ENCODE results near the gene GPT2.
"Not testable (repeated sequence)": the region's sequence is repeated elsewhere in the genome, so short reads cannot be mapped to it uniquely, and the experiment has no call there.

GPT2 gene

DNA sequence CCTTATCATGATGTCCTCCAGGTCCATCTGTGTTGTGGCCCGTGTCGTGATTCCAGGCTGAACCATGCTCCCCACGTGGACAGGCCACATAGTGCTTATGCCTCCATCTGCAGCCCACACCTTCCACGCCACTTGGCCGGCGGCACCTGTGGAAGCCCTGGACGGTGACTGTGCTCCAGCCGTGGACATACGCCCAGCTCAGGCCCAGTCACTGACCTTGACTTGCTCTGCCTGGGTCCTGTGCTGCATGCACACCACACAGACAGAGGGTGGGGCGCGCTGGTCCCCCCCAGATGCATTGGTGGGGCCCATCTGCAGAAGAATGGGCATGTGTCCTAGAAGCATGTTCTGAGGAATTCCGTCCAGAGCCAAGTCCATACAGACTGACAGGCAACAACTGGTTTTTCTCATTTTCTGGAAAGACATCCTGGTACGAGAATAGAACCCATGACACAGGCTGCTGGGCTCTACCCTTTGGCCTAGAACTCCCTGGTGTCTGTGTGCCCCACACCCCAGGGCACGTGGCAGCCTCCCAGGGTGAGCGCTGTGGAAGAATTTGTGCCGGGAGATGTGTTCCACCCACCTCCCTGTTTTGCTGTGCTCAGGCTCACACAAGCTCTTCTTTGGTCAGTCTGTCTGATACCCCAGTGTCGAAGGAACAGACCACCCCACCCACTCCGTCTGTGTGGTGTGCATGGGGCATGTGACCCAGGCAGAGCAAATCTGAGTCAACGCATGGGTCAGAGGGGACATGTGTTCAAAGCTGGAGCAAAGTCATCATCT is 39.5 kb downstream of the GPT2 start:
- no peak for DNase-seq

DNA sequence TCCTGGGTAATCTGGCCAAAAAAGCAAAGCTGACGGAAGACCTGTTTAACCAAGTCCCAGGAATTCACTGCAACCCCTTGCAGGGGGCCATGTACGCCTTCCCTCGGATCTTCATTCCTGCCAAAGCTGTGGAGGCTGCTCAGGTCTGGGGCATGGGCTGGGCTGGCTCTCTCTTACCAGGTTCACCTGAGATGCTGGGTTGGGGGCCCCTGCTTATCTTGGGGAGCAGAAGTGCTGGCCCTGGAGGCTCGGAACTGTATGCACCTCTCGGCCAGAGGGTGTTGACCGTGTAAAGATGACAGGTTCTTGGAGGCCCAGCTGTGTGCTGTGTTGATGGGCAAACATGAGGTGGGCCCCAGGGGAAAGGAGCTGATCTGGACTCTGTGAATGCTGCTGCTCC is 40.2 kb downstream of the GPT2 start:
- DNase-seq: no peak

GRCh38 chr16:46926470-46927225 is 42.5 kb downstream of the GPT2 start:
- DNase-seq: no peak

DNA sequence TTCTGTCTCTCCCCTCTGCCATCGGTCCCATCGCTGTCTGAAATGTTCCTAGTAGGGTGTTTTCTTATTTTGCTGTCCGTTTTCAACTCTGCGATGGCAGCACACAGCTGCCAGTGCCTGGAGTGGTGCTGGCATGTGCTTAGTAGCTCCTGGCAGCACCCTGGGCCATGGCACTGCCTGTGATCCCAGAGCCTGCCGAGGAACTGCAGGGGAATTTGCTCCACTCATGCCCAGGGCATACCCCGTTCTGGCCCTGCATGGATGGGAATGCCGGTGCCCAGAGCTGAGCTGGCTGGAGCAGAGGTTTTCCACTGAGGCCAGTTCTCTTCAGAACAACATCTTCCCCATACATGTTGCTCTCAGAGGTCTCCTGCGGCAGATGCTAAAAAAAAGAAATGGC is 43.1 kb downstream of the GPT2 start:
- DNase-seq: no peak

DNA sequence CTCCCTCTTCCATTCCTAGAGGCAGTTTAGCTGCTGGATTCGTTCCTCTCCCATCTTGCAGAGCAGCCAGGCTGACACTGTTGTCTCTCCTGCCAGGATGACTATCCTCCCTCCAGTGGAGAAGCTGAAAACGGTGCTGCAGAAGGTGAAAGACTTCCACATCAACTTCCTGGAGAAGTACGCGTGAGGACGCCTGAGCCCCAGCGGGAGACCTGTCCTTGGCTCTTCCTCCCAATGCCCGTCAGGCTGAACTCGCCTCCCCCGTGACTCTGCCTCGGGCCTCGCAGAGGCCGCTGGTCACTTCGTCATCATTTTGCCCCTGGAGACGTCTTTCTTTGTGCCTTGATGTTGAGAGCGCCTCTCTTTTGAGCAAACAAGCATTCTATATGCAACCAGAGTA is 44.6 kb downstream of the GPT2 start:
- no peak for DNase-seq

DNA sequence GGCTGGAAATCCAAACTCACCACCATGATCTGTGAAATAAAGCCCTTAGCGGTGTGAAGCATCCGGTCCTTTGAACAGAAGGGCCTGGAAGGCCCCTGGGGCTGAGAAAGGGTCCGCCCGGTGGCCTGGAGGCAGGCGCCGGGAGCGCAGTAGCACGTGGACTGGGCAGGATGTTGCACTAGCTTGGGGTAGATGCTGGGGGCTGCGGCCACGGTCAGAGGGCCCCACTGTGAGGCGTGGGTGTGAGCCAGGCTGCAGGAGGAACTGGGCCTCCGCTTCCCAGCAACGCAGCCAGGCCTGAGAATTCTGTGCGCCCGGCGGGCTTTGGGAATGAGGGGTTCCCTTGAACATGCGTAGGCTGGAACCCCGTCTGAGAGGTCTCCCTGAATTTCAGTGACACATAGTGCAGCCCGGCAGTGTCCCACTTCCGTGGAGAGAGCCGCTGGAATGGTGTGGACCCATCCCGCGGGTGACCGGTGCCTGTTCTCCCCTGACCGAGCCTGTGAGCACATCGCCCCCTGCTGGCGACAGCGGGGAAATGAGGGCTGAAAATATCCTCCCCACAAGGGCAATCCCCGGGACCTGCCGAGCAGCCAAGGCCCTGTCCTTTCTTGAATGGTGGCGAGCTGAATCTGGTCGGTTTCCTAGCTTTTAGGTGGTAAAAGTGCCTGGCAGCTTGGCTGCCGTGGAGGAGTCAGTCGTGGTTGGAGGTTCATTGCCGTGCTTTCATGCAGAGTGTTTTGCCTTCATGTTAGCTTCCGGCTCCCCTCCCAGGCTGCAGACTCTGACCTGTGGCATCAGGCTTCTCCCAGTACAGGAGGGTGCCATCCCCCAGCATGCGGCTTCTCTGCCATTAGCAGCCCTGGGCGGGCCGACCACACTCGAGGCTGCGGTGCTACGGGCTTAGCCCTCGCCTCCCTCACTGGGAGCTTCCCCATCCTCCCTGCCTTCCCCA is 45.5 kb downstream of the GPT2 start:
- peak; percentile 80 for DNase-seq

GRCh38 chr16:46930861-46931260 is 46.7 kb downstream of the GPT2 start:
- no peak for DNase-seq

DNA sequence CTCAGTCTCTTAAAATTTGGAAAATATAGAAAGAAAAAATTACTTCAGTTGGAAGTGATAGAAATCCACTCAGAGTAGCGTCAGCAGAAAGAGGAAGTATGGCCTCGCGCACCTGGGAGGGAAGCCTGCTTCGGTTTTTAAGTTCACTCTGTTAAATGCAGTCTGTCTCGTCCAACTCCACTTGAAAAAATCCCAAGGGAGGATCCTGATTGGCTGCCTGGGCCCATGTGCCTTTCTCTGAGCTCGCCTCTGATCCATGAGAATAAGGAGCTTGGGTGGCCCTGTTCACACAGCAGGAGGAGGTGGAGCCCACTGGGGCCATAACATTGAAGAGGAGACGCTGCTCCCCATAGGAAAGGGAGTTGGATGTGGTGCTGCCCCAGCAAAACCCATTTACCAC is 48.6 kb downstream of the GPT2 start:
- no peak for DNase-seq

DNA sequence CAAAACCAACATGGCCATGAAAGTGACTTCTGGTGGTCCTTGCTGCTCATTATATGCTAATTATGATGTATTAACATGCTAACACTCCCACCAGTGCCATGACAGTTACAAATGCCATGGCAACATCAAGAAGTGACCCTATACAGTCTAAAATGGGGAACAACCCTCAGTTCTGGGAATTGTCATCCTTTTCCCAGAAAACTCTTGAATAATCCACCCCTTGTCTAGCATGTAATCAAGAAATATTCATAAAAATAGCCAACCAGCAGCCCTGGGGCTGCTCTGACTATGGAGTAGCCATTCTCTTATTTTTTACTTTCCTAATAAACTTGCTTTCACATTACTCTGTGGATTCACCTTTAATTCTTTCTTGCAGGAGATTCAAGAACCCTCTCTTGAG is 53.4 kb downstream of the GPT2 start:
- DNase-seq: no peak

GRCh38 chr16:46944713-46945112 is 60.6 kb downstream of the GPT2 start:
- DNase-seq: not testable (repeated sequence)

- DNase-seq: peak; percentile 75
These were observed 63.9 kb downstream of the GPT2 start for GRCh38 chr16:46947900-46948547.

GRCh38 chr16:46948548-46949166 is 64.5 kb downstream of the GPT2 start:
- no peak for DNase-seq

- peak; percentile 88 for DNase-seq
These were observed 65.2 kb downstream of the GPT2 start for GRCh38 chr16:46949241-46949892.

DNA sequence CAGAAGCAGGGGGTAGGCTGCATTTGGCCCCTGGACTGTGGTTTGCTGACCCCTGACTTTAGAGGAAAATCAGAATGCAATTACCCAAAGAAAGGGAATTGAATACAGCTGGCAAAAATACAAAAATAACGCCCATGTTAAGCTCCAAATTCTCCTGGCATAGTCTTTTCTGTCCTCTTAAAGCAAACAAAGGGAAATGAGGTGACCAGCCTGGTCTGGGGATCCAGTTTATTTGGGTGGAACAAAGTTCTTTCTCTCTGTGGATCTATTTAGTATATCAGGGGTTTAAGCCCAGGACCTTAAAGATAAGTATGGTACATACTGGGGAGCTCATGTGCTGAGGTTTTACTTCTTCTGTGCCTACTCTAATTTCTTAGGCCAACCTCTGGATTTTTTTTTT is 65.8 kb downstream of the GPT2 start:
- DNase-seq: no peak

GRCh38 chr16:46954562-46954961 is 70.4 kb downstream of the GPT2 start:
- DNase-seq: no peak

DNA sequence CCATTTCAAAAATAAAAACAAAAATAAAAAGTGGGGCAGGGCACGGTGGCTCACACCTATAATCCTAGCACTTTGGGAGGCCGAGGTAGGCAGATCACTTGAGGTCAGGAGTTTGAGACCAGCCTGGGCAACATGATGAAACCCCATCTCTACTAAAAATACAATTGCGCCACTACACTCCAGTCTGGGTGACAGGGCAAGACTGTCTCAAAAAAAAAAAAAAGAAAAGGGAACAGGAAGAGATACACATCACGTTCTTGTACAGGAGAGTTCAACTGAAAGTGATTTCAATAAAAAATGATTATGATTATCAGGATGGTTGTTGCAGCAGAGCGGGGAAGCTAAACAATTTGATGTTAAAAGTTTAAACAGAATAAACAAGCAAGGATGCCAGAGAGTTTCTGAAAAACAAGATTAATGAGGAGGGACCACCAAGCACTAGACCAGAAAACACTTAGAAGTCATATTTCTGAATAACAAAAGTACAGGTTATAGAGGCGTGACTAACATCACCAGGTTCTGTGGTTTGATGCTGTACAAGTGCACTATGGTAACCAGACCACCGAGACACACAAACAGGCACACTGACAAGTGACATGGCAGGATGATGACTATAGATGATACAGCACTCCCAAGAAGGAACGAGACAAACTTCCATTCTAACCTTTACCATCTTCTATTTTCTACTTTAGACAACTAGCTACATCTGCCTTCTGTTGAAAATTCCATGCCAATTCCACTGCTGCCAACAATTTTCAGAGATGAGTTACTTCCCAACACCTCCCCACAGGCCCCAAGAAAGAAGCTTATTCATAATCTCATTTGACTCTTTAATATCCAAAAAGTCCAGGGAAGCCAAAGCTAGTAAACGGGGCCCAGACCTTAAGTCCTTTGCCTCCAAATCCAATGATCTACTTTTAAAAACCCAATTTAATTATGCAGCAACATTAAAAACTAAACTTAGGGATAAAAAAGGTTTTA is 77.5 kb downstream of the GPT2 start:
- DNase-seq: peak; percentile 68

DNA sequence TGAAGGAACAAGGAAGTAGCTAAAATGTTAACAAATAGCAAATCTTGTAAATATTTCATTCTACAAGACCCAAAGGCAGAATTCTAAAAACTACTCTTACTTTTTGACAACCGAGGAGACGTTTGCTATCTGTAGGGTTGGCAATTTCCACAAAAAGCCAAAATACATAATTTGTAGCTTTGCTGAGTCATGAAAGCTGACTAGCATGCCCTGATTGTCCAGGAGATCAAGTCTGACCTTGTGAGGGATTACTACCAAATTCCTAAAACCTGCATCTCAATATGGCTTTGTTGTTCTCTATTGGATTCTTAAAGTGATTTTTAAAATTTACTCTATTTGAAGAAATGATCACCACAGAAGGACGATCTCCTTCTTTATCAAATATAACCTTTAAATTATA is 78.5 kb downstream of the GPT2 start:
- no peak for DNase-seq

- DNase-seq: no peak
These were observed 83.9 kb downstream of the GPT2 start for GRCh38 chr16:46968063-46968435.

- no peak for DNase-seq
These were observed 85.9 kb downstream of the GPT2 start for GRCh38 chr16:46970089-46970488.

- DNase-seq: no peak
These were observed 87.1 kb downstream of the GPT2 start for GRCh38 chr16:46971271-46971670.

Measured in activated CD4-positive, alpha-beta T cell treated with anti-CD3 and anti-CD28 coated beads, Interleukin-10, Interleukin-2, amounts not matched to agents 100 ng/mL and 50 ng/mL, durations not matched to agents 16 hours and 8 hours (primary cell).